NT2/D1 (cell line): ENCODE data around the gene CCDC137.

Source experiments
- SUZ12 ChIP-seq: IDR thresholded peaks from 2 replicates; pipeline ENCODE4 v1.6.1; 2011; ENCODE audit not compliant: insufficient read length, insufficient read depth; ENCODE audit errors: extremely low read depth
- ZNF274 ChIP-seq: IDR thresholded peaks from 2 replicates; pipeline ENCODE4 v1.6.1; 2011; ENCODE audit warnings: mild to moderate bottlenecking, low read depth, low read length

- TF ChIP-seq ZNF274, result no peak
- TF ChIP-seq SUZ12, result no peak
Observed at GRCh38 chr17:81693509-81694210, 27.1 kb downstream of the CCDC137 start.
